ENCODE measurements around the gene PDE9A.
"Not testable (repeated sequence)": the region's sequence is repeated elsewhere in the genome, so short reads cannot be mapped to it uniquely, and the experiment has no call there.

PDE9A gene

GRCh38 chr21:42779431-42779861 lies 126.0 kb downstream of the PDE9A start:
- no peak for DNase-seq

DNA sequence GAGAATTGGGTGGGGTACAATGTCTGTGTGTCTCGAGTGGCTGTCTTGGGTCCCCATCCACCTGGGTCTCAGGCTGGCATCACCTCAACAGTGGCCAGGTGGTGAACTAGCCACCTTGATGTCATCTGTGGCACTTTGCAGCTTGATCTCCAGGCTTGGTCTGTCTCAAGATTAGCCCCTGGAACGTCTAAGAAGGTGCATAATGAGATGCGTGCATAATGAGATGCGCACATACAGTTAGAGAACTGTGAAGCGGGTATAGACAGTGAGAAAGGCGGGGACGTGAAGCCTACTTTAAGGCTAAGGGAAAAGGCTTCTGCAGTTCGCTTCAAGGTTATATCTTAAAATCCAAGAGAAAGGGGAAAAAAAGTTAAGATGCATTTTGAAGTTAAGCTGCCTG lies 127.2 kb downstream of the PDE9A start:
- DNase-seq, result no peak

DNA sequence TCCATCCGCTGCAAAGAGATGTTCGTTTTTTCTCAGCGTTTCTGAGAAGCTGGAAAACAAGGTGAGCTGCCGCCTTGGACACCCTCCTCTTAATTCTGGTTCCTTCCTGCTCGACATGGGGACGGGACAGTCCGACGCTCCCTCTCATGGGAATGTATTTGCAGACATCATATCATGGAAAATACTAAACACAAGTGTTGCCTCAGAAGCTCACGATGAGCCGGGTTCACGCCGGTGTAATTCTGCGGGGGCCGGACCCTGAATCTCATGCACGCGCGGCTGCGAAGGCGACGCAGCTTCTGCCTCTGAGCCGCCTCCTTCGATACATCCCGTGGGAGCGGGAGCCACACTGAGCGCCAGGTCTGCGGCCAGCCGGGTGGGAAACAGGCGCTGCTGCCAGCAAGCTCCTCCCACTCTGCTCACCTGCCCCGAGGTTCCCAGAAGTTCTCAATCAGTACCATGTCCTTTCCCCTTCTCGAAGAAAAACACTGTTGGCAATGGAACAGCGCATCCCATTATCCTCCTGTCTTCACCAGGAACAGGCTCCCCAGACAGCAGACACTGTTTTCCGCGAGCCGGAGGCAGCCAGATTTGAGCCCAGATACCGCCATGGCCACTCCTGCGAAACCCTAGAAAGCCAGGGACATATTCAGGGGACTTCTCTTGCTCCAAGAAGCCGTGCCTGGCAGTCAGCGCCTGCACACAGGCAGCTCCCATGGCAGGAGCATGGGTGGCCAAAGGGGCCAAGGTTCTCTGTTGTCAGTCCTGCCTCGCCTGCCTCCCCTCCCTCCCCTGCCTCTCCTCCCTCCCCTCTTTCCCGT lies 127.9 kb downstream of the PDE9A start:
- DNase-seq, result peak; percentile 38

DNA sequence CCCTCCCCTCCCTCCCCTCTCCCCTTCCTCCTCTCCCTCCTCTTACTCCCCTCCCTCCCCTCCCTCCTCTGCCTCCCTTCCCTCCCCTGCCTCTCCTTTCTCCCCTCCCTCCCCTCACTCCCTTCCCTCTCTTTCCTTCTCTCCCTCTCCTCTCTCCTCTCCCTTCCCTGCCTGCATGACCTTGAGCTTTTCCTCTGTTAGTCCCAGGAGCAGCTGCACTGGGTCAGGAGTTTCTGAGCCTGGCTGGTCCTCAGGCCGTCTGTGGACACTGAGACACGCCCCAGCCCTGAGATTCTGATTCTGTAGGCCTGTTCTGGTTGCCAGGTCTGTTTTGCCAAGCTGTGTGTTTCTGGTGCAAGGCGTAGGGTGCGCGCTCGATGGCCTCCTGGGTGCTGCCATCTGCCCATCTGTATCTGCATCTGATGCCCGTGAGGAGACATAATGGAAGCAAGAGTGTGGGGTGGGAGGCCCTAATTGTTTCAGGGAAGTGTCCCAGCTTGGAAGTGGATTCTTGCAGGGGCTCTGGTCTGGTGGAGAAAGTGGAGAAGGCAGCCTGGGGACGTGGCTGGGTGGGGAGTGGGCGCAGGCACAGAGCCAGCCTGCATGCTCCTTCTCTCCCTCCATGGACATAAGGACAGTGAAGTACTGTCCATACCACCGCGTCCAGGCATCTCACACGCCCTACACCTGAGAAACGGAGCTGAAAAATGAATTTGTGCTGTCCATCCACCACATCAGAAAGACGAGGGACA lies 128.7 kb downstream of the PDE9A start:
- peak; percentile 26 for DNase-seq

DNA sequence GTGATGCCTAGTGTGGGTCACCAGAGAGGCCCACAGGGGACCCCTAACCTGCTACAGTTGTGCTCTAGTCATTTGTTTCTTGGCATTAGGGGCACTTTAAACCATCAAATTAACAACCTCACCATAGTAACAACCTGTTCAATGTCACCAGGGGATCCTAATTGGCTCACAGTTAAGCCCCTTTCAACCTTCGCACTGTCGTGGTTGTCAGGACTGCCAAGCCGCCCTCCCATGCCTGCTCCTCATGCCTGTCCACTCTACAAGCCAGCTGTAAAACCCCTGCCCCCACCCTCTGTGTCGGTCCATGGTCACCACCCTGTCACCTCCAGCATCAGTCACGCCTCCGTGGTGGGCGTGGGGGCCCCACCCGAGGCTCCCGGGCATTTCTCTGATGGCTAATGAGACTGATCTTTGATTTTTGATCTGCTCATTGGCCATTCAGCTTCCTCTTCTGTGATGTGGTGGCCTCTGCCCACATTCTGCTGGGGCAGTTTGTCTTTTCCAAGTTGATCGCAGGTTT lies 129.4 kb downstream of the PDE9A start:
- DNase-seq, result peak; percentile 17

GRCh38 chr21:42784276-42784675 lies 130.9 kb downstream of the PDE9A start:
- no peak for DNase-seq

DNA sequence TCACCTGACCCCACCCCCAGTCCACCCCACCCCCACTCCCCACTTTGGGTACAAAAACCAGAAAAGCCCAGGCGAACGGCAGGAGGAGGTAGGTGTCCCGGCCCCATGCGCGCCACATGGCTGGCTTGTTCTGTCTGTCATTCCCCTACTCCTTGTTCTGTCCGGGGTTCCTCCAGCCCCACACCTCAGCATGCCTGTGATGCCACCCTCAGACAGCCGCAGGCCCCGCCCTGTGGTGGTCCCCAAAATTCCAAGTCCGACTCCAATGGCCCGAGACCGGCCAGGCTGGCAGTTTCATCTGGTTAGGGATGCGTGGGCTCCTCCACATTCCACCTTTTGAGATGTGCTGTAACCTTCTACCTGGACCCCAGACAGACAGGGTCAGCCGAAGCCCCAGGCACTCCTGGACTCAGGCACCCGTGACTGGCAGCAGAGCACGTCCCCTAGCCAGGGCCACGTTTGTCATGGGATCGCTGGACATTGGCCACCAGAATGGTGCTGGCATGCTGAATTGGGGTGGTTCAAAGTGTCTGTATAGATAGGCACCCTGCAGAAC lies 131.6 kb downstream of the PDE9A start:
- DNase-seq, result peak; percentile 15

DNA sequence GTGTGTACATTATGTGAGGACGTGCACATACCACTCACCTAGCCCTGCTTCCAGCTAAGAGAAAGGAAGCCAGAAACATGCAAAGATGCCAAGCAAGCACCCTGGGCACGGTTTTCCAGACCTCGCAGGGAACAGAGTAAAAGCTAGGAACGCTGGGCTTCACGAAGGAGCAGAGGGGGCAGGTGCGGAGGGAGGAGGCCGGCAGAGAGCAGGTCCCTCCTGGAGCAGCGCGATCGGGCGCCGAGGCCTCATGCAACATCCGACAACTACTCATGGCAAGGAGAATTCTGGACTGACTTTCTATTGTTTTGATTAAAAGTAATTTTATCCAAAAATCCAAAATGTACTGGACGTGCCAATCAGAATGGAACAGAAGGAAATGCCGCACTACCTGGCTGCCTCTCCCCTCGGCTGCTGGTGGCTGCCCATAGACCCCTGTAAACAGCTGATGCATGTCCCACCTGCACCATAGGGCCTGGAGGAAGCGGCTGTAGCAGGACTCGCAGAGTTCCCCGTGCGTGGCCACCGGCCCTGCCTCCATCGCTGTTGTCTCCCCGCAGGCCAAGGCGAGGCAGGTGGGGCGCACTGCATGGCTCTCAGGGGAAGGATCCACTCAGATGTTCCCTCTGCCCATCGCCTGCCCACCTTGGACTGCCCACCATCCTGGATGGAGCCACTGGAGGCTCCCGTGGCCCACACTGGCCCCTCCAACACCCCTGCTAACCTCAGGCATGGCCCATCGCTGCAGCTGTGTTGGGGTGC lies 132.4 kb downstream of the PDE9A start:
- DNase-seq, result no peak

GRCh38 chr21:42786884-42787283 lies 133.5 kb downstream of the PDE9A start:
- no peak for DNase-seq

- no peak for DNase-seq
These were observed 134.2 kb downstream of the PDE9A start for GRCh38 chr21:42787613-42788012.

GRCh38 chr21:42790520-42791065 lies 137.2 kb downstream of the PDE9A start:
- no peak for DNase-seq

DNA sequence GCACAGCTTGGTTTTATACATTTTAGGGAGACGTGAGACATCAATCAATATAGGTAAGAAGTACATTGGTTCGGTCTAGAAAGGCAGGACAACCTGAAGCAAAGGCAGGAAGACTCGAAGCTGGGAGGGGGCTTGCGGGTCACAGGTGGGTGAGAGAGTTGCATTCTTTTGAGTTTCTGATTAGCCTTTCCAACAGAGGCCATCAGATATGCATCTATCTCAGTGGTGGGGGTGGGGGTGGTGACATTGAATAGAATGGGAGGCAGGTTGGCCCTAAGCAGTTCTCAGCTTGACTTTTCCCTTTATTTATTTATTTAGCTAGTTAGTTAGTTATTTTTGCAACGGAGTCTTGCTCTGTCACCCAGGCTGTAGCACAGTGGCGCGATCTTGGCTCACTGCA lies 140.4 kb downstream of the PDE9A start:
- no peak for DNase-seq

DNA sequence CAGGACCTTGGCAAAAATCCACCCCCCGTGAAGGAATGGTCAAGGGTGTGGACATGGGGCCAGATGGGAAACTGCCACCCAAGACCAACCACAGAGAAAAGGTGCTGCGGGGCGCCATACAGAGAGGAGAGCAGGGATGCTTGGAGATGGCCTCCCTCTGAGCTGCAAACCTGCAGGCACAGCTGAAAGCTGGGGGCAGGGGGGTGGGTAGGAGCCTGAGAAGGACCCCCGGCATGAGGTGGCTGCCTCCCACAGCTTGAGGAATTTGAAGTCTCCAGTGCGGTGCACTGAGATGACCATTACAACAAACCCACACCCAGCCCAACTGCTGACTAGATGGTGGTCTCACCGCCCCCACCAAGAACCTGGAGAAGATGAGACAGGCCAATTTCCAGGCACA lies 141.1 kb downstream of the PDE9A start:
- DNase-seq, result no peak

DNA sequence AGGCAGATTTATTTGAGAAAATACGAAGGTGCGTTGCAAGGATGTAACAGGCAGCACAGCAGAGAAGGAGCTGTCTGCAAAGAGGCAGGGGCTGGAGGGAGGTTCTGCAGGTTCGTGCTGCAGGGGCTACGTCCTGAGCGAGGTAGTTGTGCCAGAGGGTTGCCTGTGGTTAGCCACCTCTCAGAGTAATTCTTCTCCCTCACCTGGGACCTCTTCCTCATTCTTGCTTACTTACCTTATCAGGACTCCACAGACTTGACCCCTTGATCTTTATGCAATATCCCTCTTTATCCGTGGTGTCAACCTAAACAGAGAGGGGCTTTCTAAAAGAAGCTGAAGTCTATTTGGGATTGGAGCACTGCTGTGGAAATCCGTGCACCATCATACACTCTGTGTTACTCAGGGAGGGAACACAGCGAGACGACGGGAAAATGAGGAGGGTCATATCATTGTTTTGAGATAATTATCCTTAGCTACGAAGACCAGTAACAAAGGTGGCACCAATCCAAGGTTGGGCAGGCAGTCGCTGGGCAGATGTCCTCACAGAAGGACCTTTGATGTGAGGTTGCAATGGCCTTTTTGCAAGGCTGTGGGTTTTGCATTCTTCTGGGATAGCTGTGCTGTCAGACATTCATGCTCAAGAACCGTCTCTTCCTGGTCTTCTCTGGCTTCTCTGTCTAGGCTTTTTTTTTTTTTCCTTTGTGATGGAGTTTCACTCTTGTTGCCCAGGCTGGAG lies 143.1 kb downstream of the PDE9A start:
- no peak for DNase-seq

- DNase-seq, result no peak
These were observed 144.1 kb downstream of the PDE9A start for GRCh38 chr21:42797522-42797921.

DNA sequence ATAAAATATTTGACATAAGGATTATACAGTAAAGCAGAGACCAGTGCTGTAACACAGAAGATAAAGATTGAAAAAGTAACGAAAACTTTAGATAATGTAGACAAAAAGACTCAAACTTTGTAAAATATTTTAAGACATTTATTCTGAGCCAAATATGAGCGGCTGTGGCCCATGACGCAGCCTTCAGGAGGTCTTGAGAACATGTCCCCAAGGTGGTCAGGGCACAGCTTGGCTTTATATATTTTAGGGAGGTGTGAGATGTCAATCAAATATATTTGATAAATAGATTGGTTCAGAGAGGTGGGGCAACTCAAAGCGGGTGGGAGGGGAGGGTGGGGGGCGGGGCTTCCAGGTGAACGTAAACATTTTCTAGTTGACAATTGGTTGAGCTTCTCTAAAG lies 144.7 kb downstream of the PDE9A start:
- no peak for DNase-seq

- no peak for DNase-seq
These were observed 146.1 kb downstream of the PDE9A start for GRCh38 chr21:42799516-42799915.

DNA sequence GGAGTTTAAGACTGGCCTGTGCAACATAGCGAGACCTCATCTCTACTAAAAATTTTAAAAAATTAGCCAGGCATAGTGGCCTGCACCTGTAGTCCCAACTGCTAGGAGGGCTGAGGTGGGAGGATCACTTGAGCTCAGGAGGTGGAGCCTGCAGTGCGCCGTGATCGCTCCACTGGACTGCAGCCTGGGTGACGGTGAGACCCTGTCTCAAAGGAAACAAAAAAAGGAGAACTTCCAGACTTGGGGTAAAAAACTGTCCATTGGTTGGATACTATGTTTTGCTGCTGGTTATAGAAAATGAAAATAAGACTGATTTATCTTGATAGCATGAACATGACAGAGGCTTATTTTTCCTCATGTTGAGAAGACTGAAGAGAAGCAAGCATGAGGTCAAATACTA lies 146.5 kb downstream of the PDE9A start:
- no peak for DNase-seq

- not testable (repeated sequence) for DNase-seq
These were observed 148.2 kb downstream of the PDE9A start for GRCh38 chr21:42801616-42802015.

DNA sequence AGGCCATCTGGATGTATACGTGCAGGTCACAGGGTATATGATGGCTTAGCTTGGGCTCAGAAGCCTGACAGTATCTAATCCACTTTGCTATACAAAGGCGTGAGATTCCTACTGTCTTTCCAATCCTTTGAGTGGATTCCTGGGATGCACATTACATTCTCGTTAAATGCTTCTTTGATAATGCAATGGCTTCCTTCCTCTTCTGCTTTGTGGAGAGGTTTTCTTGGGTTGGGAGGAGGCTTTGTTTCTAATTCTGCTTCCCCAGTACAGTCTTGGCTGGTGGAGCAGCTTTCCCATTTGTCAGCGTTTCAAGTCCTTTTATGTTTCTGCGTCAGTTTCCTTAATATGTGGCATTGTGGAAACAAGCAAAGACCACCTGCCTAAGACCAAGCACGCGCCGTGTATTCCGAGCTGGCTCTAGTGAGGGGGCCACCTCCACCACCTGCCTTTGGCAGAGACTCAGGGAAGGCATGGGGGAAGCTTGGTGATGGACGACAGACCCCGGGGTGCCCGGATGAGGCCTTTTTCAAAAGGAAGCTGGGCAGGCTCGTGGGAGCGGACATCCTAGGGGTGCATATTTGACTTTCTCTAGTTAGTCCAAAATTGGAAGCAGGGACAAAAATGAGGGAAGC lies 153.2 kb downstream of the PDE9A start:
- DNase-seq, result no peak

DNA sequence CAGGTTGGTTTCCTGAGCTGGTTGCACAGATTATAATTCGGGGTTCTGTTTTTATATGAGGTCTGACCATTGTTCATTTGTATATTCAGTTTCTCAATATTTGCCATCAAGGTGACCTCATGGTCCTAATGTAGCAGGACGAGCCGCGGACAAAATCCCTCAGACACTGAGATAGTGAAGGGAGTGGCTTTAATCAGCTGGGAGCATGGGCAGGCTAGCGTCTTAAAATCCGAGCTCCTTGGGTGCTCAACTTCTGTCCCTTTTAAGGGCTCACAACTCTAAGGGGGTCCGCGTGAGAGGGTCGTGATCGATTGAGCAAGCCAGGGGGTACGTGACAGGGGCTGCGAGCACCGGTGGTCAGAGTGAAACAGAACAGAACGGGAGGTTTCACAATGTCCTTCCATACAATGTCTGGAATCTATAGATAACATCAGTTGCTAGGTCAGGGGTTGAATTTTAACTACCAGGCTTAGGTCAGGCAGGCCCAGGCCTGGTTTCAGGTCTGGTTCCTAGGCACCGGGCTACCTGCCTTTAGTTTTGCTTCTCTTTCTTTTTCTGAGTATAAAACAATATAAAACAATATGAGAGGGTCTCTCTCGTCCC lies 154.0 kb downstream of the PDE9A start:
- DNase-seq, result not testable (repeated sequence)
